Left colon (tissue), 2 donors: ENCODE data around the gene CALML5. TPM values are rescaled to one million over a fixed set of nuclear protein-coding genes. Genes with fewer than 3 reads are reported as not detected.
A peak's percentile ranks its signal among the peaks of the same experiment; 100 is the strongest.

Source experiments
- ATAC-seq: fragments of 200-7000 bp; cut with Tn5 transposase; one replicate; pipeline ENCODE4 v1.9.1; 2020; ENCODE audit warnings: mild to moderate bottlenecking, moderate library complexity
- DNase-seq, 2 donors: peaks; one replicate each; pipeline ENCODE4 v3.0.0-alpha.2; 2020
- intact Hi-C, 2 donors: fragments of 100-400 bp; cut with DNase I in 1 of 2; cut with micrococcal nuclease in 1 of 2; formaldehyde crosslinking; loops; one replicate each; pipeline versions ENCODE4 v1.11.2 to v1.14.0; 2022; cut with DNase I, micrococcal nuclease
- total RNA-seq, 2 donors: library from RNA; stranded (reverse); fragmentation: NEBNext Ultra II Directional; extraction: Animal tissue kit (Norgen Biotek cat#: 25700); gene quantifications; one replicate each; pipeline ENCODE4 v1.2.1, GENCODE V29; 2021
- donor health status: DM: no; HTN: no; CAD: no.
- donor health status: DM: yes; HTN: yes; CAD: no.

The CALML5 gene
- total RNA-seq, 2 donors from 2014 or later, result not detected

- intact Hi-C loops, result no loop called here
- DNase-seq (no peak), ATAC-seq (no peak)
Observed at GRCh38 chr10:5534880-5535856, 35.8 kb upstream of the CALML5 start.

GRCh38 chr10:5534051-5534821 is 34.9 kb upstream of the CALML5 start:
- DNase-seq, result peak in 1 of 2 donors; percentile 19
- intact Hi-C loops, result no loop called here
- no peak for ATAC-seq

- no peak for ATAC-seq
Observed at GRCh38 chr10:5533098-5533731, 33.8 kb upstream of the CALML5 start.

GRCh38 chr10:5532618-5533097 is 33.3 kb upstream of the CALML5 start:
- no peak for ATAC-seq
- intact Hi-C loops, result no loop called here
- no peak for DNase-seq

More at GRCh38 chr10:5533098-5533731, 33.8 kb upstream of the CALML5 start:
- intact Hi-C loops, result no loop called here
- DNase-seq, result peak in 1 of 2 donors; percentile 21

- ATAC-seq (no peak), DNase-seq (peak in 1 of 2 donors; percentile 15)
- intact Hi-C loops, result no loop called here
Observed at GRCh38 chr10:5532307-5532605, 32.9 kb upstream of the CALML5 start.

- no peak for ATAC-seq
- peak in 1 of 2 donors; percentile 15 for DNase-seq
- intact Hi-C loops, result no loop called here
Observed at GRCh38 chr10:5531558-5532306, 32.4 kb upstream of the CALML5 start.

GRCh38 chr10:5530846-5531557 is 31.6 kb upstream of the CALML5 start:
- DNase-seq, result peak; percentile 1 to 10
- no peak for ATAC-seq
- intact Hi-C loops, result no loop called here

- intact Hi-C loops, result no loop called here
- DNase-seq, result peak; percentile 2 to 7
- ATAC-seq, result no peak
Observed at GRCh38 chr10:5530412-5530806, 31.0 kb upstream of the CALML5 start.

- intact Hi-C loops, result no loop called here
- peak; percentile 3 to 20 for DNase-seq
- ATAC-seq, result no peak
Observed at GRCh38 chr10:5529702-5530411, 30.5 kb upstream of the CALML5 start.

GRCh38 chr10:5528989-5529701 is 29.8 kb upstream of the CALML5 start:
- DNase-seq (peak; percentile 2 to 23), ATAC-seq (no peak)
- intact Hi-C loops, result no loop called here

GRCh38 chr10:5527332-5528200 is 28.2 kb upstream of the CALML5 start:
- DNase-seq (peak; percentile 15 to 23), ATAC-seq (peak; percentile 39)
- intact Hi-C loops, result no loop called here

- ATAC-seq, result no peak
- intact Hi-C loops, result no loop called here
- DNase-seq, result peak; percentile 2 to 15
Observed at GRCh38 chr10:5526691-5527331, 27.4 kb upstream of the CALML5 start.

- no peak for ATAC-seq
- intact Hi-C loops, result no loop called here
- peak in 1 of 2 donors; percentile 24 for DNase-seq
Observed at GRCh38 chr10:5525561-5526341, 26.4 kb upstream of the CALML5 start.

- ATAC-seq, result peak; percentile 61
- peak; percentile 27 to 36 for DNase-seq
- intact Hi-C loops, result no loop called here
Observed at GRCh38 chr10:5524641-5525560, 25.5 kb upstream of the CALML5 start, which contains the start of gene CALML3. Gene CALML3, plus strand, starts transcription at chr10:5524961. Its CDS starts 125 bp downstream, at chr10:5525086.
